ENCODE results near the gene ATP11C.
"Not testable (repeated sequence)": the region's sequence is repeated elsewhere in the genome, so short reads cannot be mapped to it uniquely, and the experiment has no call there.

ATP11C gene

DNA sequence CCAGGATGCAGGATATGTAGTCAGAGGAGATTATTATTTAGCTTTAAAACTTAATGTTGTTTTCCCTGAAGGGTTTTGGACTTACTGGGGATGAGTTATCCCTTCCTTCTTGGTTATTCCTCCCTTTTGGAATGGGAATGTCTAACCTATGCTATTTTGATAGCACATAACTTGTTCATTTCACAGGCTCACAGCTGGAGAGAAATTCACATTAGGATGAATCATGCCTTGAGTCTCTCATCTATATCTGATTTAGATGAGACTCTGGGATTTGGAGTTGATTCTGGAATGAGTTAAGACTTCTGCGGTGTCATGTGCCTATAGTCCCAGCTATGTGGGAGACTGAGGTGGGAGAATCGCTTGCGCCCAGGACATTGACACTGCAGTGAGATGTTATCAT lies 81.1 kb downstream of the ATP11C start:
- DNase-seq (ENCODE audit: low read depth) = peak; percentile 17

DNA sequence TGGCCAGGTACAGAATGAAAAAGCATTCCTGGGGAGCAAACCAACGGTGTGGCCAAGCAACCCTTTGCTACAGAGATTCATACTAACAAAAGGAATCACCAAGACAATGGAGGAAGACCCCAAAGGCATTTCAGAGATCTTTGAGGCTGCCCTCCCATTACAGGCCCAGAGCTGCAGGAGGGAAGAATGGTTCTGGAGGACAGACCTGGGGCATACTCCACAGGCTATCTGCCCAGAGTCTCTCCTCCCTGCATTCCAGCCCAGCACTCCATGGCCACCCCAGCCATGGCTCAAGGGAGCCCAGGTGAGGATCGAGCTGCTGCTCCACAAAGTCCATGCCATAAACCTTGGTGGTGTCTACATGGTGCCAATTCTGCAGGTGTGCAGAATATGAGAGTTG lies 81.9 kb downstream of the ATP11C start:
- DNase-seq (ENCODE audit: low read depth) = no peak

- no peak for DNase-seq (ENCODE audit: low read depth)
Measured at GRCh38 chrX:139844884-139845283, 88.0 kb downstream of the ATP11C start.

DNA sequence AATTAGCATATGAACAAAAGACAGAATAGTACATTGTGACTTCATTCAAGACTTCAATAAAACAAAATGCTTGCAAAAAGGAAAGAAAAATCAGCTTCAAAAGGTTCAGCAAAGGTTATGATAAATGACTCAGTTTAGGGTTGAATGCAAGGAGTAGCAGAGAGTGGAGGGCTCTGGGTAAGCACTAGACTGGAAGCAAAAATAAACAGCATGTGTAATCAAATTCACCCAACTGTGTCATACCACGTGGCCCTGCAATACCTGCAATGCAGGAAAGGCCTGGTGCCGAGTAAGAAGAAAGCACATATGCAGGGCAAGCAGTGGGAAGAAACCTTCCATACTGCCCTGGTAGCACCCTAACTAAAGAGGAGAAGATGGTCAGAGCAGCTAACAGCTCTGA lies 88.7 kb downstream of the ATP11C start:
- no peak for DNase-seq (ENCODE audit: low read depth)

DNA sequence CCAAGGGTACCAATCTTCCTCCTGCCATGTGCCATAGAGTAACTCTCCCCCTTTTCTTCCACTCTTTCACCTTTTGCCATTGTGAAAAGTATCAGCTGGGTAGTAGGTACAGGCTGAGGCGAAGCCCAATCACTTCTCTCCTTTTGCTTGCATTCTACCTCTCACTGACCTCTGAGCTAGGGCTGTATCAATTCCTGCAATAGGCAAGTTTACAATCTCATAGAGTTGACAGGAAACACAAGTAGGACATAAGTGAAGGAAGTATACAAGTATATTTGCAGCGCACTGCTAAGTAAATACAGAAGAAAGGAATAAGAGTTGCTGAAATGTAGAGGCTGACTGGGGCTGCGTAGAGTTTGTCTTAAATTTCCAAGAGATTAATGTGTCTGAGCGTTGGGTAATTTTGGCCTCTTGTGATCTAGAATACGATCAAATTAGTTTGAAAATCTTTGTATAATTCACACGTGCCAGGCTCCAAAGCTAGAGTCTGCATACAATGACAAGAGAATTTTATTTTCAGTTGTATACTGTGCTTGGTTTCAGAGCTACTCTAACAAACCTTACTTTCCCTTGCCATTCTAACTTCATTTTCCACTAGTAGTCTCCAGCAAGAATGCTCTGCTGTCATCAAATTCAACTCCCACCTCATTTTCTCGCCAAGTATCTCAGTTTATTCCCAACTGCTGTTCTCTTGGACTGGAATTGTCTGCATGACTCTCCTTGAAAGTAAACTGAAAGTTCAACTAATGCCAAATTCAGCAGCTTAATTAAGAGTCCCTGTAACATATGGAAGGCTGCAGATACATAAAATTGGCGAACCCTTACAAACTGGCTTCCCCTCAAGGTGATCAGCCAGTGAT lies 90.3 kb downstream of the ATP11C start:
- no peak for DNase-seq (ENCODE audit: low read depth)

- not testable (repeated sequence) for DNase-seq (ENCODE audit: low read depth)
Measured at GRCh38 chrX:139836335-139836734, 96.5 kb downstream of the ATP11C start.

GRCh38 chrX:139834879-139835278 lies 98.0 kb downstream of the ATP11C start:
- no peak for DNase-seq (ENCODE audit: low read depth)

DNA sequence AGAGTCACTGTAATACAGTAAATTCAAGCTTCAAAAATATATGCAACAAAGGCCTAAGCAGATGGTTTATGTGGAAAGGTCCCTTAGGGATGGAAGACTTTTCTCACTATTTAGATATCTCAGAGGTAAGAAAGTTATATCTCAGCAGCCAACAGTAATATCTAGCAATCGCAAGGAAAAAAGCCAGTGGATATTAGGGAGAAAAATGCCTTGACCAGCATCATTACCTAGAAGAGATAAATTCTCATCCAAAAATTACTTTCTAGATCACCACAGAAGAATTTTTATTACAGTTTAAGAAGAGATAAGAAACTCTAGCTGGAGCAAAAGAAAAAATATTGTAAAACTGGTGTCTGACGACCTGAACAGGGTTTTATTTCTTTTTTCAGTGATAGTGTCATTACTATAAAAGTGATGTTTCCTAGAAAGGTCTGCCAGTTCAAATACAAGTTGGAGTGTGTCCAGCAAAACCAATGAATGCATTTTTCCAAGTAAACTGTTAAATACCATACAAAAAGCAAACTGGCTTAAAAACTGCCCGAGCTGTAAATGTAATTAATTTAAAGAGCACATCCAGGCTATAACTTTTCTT lies 100.0 kb downstream of the ATP11C start:
- no peak for DNase-seq (ENCODE audit: low read depth)

- peak; percentile 55 for DNase-seq (ENCODE audit: low read depth)
Measured at GRCh38 chrX:139831675-139832456, 101.0 kb downstream of the ATP11C start.

DNA sequence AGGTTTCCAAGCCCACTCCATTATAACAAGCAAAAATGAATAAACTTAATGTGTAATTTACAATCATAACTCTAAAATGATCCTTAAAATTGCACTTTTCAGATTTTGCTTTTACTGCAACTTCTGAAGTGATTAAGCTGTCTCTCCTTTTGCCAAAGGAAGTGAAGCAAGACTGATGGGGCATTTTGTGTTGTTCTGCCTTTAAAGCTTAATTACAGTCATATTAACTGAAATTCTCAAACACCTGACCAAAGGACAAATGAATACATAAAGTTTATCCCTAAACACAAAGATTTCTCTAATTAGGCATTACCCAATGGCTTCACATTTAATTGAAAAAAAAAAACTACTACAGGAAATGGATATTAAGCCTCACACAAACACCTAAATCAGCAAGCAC lies 101.8 kb downstream of the ATP11C start:
- DNase-seq (ENCODE audit: low read depth) = no peak

- DNase-seq (ENCODE audit: low read depth) = no peak
Measured at GRCh38 chrX:139828830-139829229, 104.0 kb downstream of the ATP11C start.

DNA sequence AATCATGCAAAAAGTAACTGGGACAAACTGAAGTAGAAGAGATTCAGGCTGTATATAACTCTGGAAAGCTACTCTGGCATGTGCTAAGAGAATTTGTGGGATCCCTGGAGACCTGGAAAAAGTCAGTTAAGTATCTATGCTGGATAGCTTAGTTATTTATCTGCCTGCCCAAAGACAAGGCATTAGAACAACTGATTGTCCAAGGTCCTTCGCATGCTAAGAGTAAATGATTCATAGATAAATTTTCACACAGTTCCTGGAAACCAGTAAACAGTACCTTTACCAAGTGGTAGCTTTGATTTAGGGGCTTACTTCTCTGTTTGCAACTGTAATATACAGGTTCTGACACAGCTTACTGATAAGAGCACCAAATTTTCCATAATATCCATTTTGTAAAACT lies 104.8 kb downstream of the ATP11C start:
- no peak for DNase-seq (ENCODE audit: low read depth)

- peak; percentile 3 for DNase-seq (ENCODE audit: low read depth)
Measured at GRCh38 chrX:139826065-139827044, 106.5 kb downstream of the ATP11C start.

- DNase-seq (ENCODE audit: low read depth) = no peak
Measured at GRCh38 chrX:139825618-139826017, 107.2 kb downstream of the ATP11C start.

- peak; percentile 37 for DNase-seq (ENCODE audit: low read depth)
Measured at GRCh38 chrX:139823806-139824205, 109.0 kb downstream of the ATP11C start.

DNA sequence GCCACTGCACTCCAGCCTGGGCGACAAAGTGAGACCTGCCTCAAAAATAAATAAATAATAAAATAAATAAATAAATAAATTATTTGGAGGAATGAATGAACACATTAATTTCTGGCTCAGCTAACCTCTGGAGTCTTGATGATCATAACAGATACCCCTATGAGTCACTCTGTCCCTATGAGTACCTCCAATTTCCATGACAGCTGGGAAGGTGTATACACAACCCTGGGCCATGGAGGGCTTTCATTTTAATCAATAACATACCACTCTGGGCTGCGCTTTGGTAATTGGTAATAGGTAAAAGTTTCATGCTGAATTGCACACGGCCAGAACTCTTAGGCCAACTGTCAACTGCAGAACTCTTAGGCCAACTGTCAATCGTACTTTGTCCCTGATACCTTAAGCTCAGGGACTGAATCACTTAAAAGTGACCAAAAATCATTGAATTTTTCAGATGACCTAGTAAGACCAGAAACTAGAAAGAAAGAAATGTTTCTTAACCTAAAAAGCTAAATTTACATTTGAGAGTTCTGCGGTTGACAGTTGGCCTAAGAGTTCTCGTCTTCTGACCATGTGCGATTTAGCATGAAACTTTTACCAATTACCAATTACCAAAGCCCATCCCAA lies 112.4 kb downstream of the ATP11C start:
- DNase-seq (ENCODE audit: low read depth) = no peak

DNA sequence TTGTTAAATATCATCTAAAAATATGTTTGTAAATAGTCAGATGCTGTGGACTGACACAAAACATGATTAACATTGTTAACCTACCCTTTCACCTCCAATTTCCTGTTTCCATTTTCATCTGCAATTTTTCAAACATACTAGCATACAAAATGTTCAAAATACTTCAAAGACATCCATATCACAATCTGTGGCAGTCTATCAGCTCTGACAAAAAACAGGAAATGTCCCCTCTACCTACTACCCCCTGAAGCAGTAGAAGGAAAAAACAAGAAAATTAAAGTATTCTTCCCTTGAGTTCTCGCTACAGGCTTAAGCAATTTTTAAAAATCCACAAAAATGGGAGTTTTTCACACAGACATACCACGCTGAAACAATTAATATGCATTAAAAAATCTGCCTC lies 116.6 kb downstream of the ATP11C start:
- DNase-seq (ENCODE audit: low read depth) = no peak

DNA sequence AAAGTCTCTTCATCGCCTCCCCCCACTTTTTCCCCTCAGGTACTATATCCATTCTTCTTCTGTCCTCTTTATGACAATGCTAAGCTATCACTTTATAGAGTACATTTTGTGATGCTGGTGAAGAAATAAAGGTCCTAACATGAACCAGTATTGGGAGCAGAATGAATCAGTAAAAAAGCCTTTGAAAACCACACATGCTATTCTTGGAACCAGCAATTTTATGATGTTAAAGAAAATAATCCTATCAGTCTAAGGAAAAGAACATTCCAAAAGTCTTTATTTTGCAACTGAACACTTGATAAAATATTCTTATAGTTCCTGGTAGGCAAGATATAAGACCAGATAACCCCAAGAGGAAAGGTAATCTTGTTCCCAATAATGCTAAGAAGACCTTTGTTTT lies 117.1 kb downstream of the ATP11C start:
- DNase-seq (ENCODE audit: low read depth) = no peak

GRCh38 chrX:139811942-139812629 lies 120.8 kb downstream of the ATP11C start:
- no peak for DNase-seq (ENCODE audit: low read depth)

GRCh38 chrX:139804482-139804881 lies 128.4 kb downstream of the ATP11C start:
- no peak for DNase-seq (ENCODE audit: low read depth)

GRCh38 chrX:139803224-139803623 lies 129.6 kb downstream of the ATP11C start:
- peak; percentile 1 for DNase-seq (ENCODE audit: low read depth)
